BJ (cell line): ENCODE results near the gene DNMT3A. TPM values are rescaled to one million over a fixed set of nuclear protein-coding genes. Genes with fewer than 3 reads are reported as not detected.
A peak's percentile ranks its signal among the peaks of the same experiment; 100 is the strongest.

Source experiments
- CTCF ChIA-PET: fragments of 350-600 bp; formaldehyde crosslinking; extraction: SDS; loops from one replicate; lab custom pipeline; 2021; ENCODE audit warnings: antibody characterized with exemption, inconsistent platforms; lab: Yijun Ruan, JAX
- POLR2A ChIA-PET: fragments of 300-600 bp; sonication (Branson Sonifier 250); formaldehyde crosslinking; extraction: SDS; loops from one replicate; lab custom pipeline; 2021; ENCODE audit warnings: antibody characterized with exemption; lab: Charles Lee
- DNase-seq: peaks from one replicate; pipeline ENCODE4 v3.0.0-alpha.2; 2011; ENCODE audit warnings: low read depth
- H3K27me3 ChIP-seq: 2 replicates; pipeline ENCODE4 v1.6.0; 2011; ENCODE audit warnings: low read length; ENCODE audit not compliant: control insufficient read depth, insufficient read depth
- H3K36me3 ChIP-seq: 2 replicates; pipeline ENCODE4 v1.5.1; 2011; ENCODE audit warnings: low read length; ENCODE audit not compliant: control insufficient read depth, insufficient read depth
- H3K4me3 ChIP-seq: 2 replicates; pipeline ENCODE4 v1.5.1; 2011; ENCODE audit warnings: low read depth, mild to moderate bottlenecking, control low read depth, low read length
- CTCF ChIP-seq: IDR thresholded peaks from 2 replicates; pipeline ENCODE4 v1.5.1; 2011; ENCODE audit warnings: low read depth, mild to moderate bottlenecking, control low read depth, inconsistent platforms, low read length, moderate library complexity; ENCODE audit not compliant: insufficient read depth
- polyA plus RNA-seq: library from polyadenylated mRNA; depleted of rRNA; stranded (reverse); fragments of >200 nt; gene quantifications from 2 replicates; pipeline ENCODE4 v1.2.3, GENCODE V29; 2011

Gene DNMT3A
- polyA plus RNA-seq, 1 experiment, result 3.0 TPM

GRCh38 chr2:25377822-25378421 lies 36.2 kb upstream of the DNMT3A start:
- DNase-seq, result no peak
- CTCF ChIA-PET, result interaction anchor here (1.1 to 4.8 kb wide), 6 partner anchors 9 to 176 kb away, joined by 3 to 41 read pairs (median 10); no protein-coding TSS in a partner anchor
- POLR2A ChIA-PET, result no interaction called here
- no peaks in the 10 kb centered on the region; the same call in 1 of the 2 replicates for H3K27me3 ChIP-seq
- TF ChIP-seq CTCF, result no peak
- H3K4me3 ChIP-seq, result no peak overlapping the region
- no peaks in the 10 kb centered on the region for H3K36me3 ChIP-seq

DNA sequence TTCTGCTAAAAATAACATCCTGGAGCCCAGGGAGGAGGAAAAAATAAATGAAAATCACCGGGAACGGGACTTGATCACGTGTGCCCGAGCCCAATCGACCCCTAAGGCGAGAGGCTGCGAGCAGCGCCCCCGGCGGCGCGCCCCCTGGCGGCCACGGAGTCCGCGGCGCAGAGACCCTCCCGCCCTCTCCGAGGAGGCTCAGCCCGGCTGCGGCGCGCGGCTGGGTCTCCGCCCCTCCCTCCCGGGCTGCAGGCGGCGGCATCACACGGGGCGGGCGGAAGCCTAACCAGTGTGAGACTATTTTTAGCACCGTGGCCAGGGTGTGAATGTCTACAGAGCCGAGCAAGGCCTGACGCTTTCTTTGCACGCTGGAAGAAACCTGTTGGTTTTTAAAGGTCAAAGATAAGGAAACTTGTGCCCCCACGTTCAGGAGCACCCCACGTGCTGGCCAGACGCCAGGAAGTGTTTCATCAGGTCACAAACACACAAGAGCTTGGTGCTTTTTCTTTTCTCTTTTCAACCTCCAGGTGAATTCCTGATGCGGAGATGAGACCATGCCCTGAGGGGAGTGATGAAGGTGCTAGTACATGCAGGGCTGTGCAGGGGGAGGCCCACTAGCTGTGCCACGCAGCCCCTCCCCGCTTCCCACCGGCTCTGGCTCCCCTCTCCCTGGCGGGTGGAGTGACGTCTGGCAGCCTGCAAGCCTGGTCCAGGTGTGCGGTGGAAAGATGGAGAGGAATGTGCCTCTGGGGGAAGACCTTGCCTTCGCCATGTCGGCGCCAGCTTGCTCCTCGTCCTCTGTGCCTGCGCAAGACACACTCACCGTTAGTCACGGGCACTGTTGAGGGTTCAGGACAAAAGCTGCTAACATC lies 35.3 kb upstream of the DNMT3A start:
- TF ChIP-seq CTCF, result peak; percentile 67
- H3K27me3 ChIP-seq, result no peaks in the 10 kb centered on the region; the same call in none of the 2 replicates
- H3K36me3 ChIP-seq, result no peaks in the 10 kb centered on the region
- ChIA-PET CTCF (interaction anchor here (0.6 to 4.8 kb wide), 19 partner anchors 10 to 288 kb away, joined by 3 to 41 read pairs (median 4); no protein-coding TSS in a partner anchor), POLR2A (no interaction called here)
- peak; percentile 26 for DNase-seq
- peak overlapping the region; percentile 5; the same call in 1 of the 2 replicates for H3K4me3 ChIP-seq

DNA sequence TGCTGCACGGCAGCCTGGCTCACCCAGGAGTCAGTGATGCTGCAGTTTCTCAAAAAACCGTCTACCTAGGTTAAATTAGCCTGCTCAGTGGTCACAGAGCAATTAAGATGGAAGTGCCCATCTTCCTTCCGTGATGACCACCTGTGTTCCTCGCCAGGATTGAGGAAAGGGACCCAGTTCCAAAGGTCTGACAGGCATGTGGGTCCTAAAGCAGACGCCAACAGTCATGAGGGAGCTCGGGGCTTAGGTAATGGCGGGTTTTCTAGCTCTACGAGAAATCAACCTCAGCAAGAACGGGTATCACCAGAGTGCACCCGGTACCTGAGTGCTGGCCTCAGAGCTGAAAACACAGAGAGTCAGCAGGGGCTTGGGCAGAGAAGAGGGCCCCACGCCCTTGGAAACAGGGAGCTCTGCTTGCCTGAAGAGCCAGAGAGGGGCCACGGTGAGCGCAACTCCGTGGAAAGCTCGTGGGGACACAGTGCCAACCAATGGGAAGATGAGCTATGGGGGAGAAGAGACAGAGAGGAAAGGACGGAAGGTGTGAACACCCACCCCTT lies 34.3 kb upstream of the DNMT3A start:
- H3K27me3 ChIP-seq, result no peaks in the 10 kb centered on the region; the same call in none of the 2 replicates
- no peak for DNase-seq
- CTCF ChIA-PET, result interaction anchor here (0.7 to 4.8 kb wide), 18 partner anchors 9 to 289 kb away, joined by 3 to 41 read pairs (median 4); no protein-coding TSS in a partner anchor
- no peak for TF ChIP-seq CTCF
- POLR2A ChIA-PET, result no interaction called here
- H3K36me3 ChIP-seq, result no peaks in the 10 kb centered on the region
- no peak overlapping the region for H3K4me3 ChIP-seq

DNA sequence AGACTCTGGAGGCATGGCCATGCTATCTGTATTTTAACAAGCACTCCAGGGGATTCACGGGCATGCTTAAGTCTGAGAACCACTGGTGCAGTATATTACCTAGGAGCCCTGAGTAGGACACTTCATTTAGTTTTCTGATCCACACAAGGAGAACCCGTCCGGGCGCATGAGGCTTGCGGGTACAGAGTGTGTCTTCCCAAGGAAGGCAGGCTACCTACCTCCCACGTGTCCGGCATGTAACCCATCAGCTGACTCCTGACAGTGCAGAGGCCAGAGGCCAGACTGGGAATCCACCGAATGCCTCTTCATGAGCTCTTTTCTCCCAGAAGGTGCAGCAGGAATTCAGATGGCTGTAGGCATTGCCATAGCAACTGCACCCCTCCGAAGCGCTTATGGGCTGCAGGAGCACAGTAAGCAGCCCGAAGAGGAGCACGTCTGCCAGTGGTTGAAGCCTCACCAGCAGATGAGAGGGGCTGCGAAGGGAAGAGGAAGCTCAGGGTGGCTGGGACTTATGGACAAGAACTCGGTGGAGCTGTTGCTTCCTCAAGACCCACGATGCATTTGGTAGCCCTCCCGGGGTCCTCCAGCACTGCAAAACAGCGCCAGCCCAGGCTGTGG lies 33.8 kb upstream of the DNMT3A start:
- H3K4me3 ChIP-seq, result no peak overlapping the region
- CTCF ChIA-PET, result interaction anchor here (0.7 to 4.8 kb wide), 14 partner anchors 9 to 289 kb away, joined by 3 to 41 read pairs (median 4); no protein-coding TSS in a partner anchor

More for the DNA sequence above, 33.8 kb upstream of the DNMT3A start:
- Histone ChIP-seq H3K27me3 (no peaks in the 10 kb centered on the region; the same call in none of the 2 replicates), H3K36me3 (no peaks in the 10 kb centered on the region)
- POLR2A ChIA-PET, result no interaction called here
- no peak for TF ChIP-seq CTCF
- no peak for DNase-seq
